ENCODE measurements around the gene EVPL.
"Not testable (repeated sequence)": the region's sequence is repeated elsewhere in the genome, so short reads cannot be mapped to it uniquely, and the experiment has no call there.

The EVPL gene

DNA sequence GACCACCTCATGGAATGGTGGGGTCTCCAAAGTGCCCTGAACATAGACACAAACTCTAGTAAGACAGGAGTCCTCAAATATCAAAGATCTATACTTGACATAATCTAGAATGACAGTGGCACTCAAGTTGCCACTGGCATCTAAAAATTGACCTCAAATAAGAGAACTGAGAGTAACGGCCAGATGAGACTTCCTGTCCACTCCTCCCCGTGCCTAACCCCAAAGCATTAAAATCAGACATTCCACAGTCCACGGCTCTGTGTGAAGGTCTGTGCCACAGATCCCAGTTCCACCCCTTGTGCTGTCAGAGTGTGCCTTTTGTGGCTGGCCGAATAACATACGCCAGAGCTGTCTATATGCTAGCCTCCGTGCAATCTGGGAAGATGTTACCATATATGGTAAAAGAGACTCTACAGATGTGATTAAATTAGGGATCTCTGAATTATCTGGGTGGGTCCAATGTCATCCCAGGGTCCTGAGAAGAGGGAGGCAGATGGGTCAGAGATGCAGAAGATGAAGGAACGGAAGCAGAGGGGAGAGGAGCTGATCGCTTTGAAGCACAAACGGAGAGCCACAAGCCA lies 21.0 kb upstream of the EVPL start:
- no peak for DNase-seq

- no peak for DNase-seq
Measured at GRCh38 chr17:76046064-76046463, 19.0 kb upstream of the EVPL start.

DNA sequence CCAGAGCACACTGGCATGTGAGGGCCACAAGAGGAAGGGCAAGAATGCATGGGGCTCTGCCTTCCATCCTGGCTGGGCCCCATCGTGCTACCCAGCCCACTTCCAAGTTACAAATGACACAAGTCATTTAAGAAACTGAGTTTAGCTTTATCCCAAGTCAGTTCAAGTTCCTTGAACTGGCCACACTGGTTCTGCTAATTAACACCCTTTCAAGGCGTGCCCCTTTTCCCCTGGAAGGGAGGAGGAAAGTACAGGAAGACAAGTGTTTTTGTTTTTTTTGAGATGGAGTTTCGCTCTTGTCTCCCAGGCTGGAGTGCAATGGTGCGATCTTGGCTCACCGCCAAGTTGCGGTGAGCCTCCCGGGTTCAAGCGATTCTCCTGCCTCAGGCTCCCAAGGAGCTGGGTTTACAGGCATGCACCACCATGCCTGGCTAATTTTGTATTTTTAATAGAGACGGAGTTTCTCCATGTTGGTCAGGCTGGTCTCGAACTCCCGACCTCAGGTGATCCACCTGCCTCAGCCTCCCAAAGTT lies 17.4 kb upstream of the EVPL start:
- DNase-seq: not testable (repeated sequence)

DNA sequence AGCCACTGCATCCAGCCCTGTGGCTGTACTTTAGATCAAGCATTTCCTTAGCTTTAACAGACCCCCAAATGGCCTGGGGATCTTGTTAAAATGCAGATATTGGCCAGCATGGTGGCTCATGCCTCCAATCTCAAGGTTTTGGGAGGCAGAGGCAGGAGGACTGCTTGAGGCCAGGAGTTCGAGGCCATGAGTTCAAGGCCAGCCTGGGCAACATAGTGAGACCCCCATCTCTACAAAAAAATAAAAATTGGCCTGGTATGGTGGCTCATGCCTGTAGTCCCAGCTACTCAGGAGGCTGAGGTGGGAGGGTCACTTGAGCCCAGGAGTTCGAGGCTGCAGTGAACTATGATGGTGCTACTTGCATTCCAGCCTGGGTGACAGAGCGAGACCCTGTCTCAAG lies 15.8 kb upstream of the EVPL start:
- not testable (repeated sequence) for DNase-seq

- no peak for DNase-seq
Measured at GRCh38 chr17:76040376-76040775, 13.3 kb upstream of the EVPL start.

GRCh38 chr17:76039121-76039520 lies 12.0 kb upstream of the EVPL start:
- DNase-seq: no peak

- no peak for DNase-seq
Measured at GRCh38 chr17:76038050-76038449, 10.9 kb upstream of the EVPL start.

- DNase-seq: no peak
Measured at GRCh38 chr17:76036497-76037261, 9.6 kb upstream of the EVPL start.

DNA sequence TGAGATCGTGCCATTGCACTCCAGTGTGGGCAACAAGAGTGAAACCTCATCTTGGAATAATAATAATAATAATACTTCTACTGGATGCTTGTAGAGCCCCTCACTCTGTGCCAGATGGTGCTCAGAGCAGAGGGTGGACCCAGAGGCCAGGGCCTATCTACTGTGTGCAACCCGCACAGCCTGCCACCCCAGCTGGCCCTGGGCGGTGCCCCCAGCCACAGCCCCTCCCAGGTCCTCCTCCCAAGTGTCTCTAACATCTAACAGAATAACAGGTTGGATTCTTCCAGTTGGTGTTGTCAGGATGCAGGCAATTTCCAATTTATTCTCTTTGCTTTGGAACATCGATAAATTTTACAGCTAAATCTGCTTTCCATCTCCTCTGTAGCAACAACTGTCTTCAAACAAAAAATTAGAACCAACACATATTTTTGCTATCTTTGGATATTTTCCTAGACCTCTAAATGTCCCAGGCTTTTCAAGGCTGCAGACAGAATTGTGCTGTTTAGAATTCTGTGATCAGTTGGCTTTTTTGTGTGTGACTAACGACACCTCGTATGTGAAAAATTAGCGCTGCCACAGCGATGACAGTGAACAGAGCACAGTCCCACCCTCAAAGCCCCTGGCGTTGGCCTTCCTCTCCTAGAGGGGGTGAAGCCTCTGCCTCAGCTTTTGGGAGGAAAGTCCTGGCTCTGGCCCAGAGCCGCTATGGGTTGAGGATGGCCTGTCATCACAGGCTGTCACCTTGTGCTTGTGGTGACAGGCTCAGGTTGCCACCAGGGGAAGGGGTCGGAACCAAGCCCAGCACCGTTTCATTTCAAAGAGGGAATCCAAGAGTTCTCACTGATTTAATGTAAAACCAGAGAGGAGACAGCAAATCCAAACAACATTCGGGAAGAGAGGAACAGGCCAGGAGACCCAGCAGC lies 7.6 kb upstream of the EVPL start:
- no peak for DNase-seq

- no peak for DNase-seq
Measured at GRCh38 chr17:76033139-76033538, 6.0 kb upstream of the EVPL start.

- no peak for DNase-seq
Measured at GRCh38 chr17:76032780-76033108, 5.6 kb upstream of the EVPL start.

- DNase-seq: no peak
Measured at GRCh38 chr17:76032073-76032779, 5.1 kb upstream of the EVPL start.

DNA sequence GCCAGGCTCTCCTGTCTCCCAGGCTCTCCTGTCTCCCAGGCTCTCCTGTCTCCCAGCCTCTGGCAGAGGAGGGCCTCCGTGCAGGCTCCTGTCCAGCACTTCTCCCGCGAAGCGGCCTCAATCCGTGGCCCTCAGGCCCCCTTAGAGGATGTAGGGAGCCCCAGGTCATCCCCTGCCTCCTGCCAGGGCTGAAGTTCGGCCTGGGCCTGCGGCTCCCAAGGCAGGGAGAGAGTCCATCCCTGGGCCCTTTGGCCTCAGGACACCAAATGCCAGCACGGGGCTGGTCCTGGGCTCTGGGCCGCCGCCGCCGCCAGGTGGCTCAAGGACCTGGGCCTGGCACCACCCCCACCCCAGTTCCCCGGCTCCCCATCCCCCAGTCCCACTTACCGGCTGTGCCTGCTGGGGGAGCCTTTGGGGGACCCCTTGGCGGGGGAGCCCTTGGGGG lies 370 bp downstream of the EVPL start:
- DNase-seq: no peak

DNA sequence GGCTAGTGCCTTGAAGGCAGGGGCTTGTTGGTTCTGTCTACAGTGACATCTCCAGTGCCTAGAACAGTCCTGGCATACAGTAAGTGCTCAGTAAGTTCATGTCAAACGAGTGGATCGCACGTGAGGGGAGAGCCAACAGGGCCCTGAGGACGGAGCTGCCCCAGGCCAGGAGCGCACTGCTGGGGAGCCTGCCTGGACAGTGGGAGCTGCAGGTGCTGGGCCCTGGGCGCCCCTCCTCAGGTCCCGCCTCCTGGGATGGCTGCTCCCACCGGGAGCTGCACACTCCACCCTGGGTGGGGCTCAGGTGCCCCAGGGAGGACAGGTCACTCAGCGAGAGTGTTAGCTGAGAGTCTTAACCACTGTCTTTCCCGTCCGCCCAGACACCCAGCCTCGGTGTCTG lies 1.8 kb downstream of the EVPL start:
- no peak for DNase-seq

DNA sequence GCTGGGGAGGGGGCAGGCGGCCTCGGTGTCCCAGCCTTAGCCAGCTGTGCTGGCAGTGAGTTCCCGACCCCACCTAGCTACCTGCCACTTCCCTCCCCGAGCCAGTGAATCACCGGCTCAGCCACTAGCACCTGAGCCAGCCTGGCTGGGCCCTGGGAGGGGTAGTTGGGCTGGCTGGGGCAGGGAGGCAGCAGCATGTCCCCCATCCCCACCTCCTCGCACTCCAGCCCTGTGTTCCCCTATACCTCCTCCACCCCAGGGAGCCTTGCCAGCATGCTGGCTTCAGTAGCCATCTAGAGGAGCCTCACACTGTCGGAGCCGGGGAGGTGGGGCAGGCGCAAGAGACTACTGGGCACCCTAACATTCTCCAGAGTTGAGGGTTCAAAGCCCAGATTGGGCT lies 2.8 kb downstream of the EVPL start:
- no peak for DNase-seq

GRCh38 chr17:76023900-76024237 lies 3.2 kb downstream of the EVPL start:
- no peak for DNase-seq

- DNase-seq: no peak
Measured at GRCh38 chr17:76022973-76023899, 3.9 kb downstream of the EVPL start.

DNA sequence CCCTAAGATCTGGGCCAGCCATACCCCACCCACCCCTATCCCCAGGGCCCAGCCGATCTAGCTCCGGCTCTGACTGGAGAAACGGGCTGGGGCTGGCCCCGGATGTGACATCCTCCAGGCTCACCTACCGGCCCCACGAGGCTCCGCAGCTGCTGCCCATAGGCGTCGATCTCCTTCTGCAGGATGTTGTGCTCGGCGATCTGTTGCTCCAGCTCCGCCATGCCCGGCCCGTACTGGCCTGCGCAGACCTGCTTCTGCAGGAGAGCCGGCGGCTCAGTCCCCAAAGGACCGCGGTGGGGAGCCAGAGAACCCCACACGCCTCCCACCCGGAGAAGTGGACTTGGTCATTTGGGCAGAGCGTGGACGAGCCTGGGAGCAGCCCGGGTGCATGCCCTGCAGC lies 4.8 kb downstream of the EVPL start:
- no peak for DNase-seq

GRCh38 chr17:76019833-76020467 lies 7.2 kb downstream of the EVPL start:
- no peak for DNase-seq

GRCh38 chr17:76018801-76019200 lies 8.3 kb downstream of the EVPL start:
- no peak for DNase-seq

DNA sequence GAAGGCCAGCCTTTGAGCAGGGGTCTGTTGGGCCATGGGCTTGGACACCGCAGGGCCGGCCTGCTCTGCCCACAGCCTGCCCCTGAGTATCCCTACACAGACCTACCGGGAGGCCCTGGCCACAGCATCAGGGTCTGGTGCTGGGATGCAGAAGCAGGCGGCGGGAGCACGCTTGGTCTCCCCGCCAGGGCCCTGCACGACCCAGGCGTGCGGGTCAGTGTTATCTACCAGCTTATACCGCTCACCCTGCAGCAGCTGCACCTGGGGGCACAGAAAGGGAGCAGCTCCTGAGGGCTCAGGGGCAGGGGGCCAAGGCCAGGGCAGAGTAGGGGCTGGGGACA lies 8.8 kb downstream of the EVPL start:
- DNase-seq: no peak
